NCI-H146 treated with DMSO at 0.1 percent for 48 hours (cell line): ENCODE data around the gene BAIAP2.

Source experiments
- DNase-seq: peaks from one replicate; lab custom pipeline; 2025; ENCODE audit not compliant: unreplicated experiment; lab: John Stamatoyannopoulos, UW

Gene BAIAP2

GRCh38 chr17:81121841-81122733, 87.1 kb downstream of the BAIAP2 start:
- DNase-seq: no peak

- DNase-seq: no peak
These were observed 88.4 kb downstream of the BAIAP2 start for GRCh38 chr17:81123052-81124048.

GRCh38 chr17:81124377-81124776, 89.4 kb downstream of the BAIAP2 start:
- no peak for DNase-seq

GRCh38 chr17:81125573-81126081, 90.7 kb downstream of the BAIAP2 start:
- no peak for DNase-seq

- DNase-seq: no peak
These were observed 91.6 kb downstream of the BAIAP2 start for GRCh38 chr17:81126281-81127132.

- no peak for DNase-seq
These were observed 92.1 kb downstream of the BAIAP2 start for GRCh38 chr17:81127133-81127455.

- DNase-seq: no peak
These were observed 92.7 kb downstream of the BAIAP2 start for GRCh38 chr17:81127526-81128177.

GRCh38 chr17:81128338-81128737, 93.4 kb downstream of the BAIAP2 start:
- no peak for DNase-seq

- DNase-seq: no peak
These were observed 93.8 kb downstream of the BAIAP2 start for GRCh38 chr17:81128774-81129173.

GRCh38 chr17:81129289-81129688, 94.3 kb downstream of the BAIAP2 start:
- DNase-seq: no peak

GRCh38 chr17:81129711-81130367, 94.9 kb downstream of the BAIAP2 start:
- no peak for DNase-seq

- DNase-seq: no peak
These were observed 95.7 kb downstream of the BAIAP2 start for GRCh38 chr17:81130385-81131361.

GRCh38 chr17:81131486-81132196, 96.7 kb downstream of the BAIAP2 start:
- DNase-seq: no peak

GRCh38 chr17:81132197-81132540, 97.2 kb downstream of the BAIAP2 start:
- no peak for DNase-seq

GRCh38 chr17:81132770-81133723, 98.1 kb downstream of the BAIAP2 start:
- no peak for DNase-seq

- no peak for DNase-seq
These were observed 99.3 kb downstream of the BAIAP2 start for GRCh38 chr17:81134064-81134781.
